Inflammatory macrophage (primary cell): ENCODE results near the gene RAPGEF4.

Experiments
- DNase-seq, 2 donors: peaks; one replicate each; pipeline ENCODE4 v3.0.0-alpha.2; 2020 to 2022

RAPGEF4 gene

GRCh38 chr2:172944022-172944793 is 208.6 kb downstream of the RAPGEF4 start:
- no peak for DNase-seq

- DNase-seq: no peak
Measured at GRCh38 chr2:172944794-172945509, 209.3 kb downstream of the RAPGEF4 start.

- no peak for DNase-seq
Measured at GRCh38 chr2:172945510-172945850, 209.8 kb downstream of the RAPGEF4 start.

DNA sequence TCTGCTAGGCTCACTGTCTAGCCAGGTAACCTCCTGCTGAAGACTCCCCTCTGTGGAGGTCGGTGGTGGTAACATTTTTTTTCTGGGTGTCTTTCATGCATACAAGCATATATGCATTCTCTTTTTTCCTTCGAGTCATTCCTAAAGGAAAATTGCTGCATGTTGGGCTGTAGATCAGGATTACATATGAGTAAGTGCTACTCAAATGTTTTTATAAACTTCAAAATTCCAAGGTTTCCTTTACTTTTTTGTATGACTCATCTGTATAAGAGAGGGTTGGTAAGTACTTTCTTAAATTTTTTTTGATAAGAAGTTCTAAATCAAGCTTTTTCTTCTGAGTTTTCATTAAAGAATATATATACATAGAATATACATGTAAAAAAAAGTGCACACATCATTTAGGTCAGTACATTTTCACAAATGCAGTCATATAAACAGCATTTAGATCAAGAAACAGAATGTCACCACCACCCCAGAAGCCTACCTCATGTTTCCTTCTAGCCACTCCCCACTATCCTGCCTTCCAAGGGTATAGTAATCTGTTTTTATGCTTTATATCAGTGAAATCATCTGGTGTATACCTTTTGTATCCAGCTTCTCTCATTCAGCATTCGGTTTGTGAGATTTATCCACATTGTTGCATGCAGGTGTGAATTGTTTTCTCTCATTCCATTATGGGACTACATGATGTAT is 212.0 kb downstream of the RAPGEF4 start:
- DNase-seq: no peak

- DNase-seq: no peak
Measured at GRCh38 chr2:172949522-172949921, 213.9 kb downstream of the RAPGEF4 start.

DNA sequence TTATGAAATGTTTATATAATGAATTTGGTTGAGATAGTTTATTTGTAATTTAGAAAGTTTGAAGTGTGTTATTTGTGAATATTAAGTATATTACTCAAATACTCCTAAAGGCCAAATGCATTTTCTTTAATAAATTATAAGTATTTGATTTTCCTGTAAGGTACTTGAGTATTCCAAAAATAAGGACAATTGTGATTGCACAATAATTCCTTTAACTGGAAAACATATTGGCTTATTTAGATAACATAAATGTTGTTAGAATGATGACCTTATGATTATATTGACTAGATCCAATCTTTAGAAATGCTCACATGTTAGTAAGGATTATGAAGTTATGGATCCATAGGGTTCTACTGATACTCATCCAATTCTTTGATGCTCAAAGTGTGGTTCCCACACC is 214.9 kb downstream of the RAPGEF4 start:
- no peak for DNase-seq

DNA sequence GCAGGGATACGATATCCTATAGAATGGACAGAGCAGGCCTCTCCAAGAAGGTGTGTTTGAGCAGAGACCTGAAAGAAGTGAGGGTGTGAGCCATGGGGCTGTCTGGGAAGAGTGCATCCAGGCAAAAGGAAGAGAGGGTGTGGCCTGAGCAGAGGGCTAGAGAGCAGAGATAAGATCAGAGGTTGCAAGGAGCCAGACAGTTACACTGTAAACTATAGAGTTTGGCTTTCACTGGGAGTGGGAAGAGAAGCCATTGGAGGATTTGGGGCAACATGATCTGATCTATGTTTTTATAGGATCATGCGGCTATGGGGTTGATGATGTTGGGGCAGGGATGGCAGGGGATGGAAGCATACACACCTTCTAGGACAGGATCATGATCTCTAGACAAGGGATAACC is 215.9 kb downstream of the RAPGEF4 start:
- DNase-seq: no peak

DNA sequence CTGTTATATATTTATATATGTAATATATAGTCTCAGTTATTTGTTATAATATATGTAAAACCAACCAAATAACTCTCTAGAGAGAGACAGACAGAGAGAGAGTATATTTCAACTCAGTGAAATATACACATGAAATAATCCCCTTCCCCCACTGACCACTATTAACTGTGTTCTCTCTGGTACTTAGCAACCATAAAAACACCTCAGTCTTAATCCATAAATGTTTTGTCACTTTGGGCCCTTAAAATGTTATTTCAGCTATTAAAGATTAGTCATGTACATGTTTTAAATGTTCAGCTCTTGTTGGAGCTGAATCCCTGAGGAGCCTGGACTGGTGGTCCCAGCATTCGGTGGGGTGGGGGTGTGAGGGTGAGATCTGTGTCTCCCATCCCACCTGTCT is 217.8 kb downstream of the RAPGEF4 start:
- no peak for DNase-seq

DNA sequence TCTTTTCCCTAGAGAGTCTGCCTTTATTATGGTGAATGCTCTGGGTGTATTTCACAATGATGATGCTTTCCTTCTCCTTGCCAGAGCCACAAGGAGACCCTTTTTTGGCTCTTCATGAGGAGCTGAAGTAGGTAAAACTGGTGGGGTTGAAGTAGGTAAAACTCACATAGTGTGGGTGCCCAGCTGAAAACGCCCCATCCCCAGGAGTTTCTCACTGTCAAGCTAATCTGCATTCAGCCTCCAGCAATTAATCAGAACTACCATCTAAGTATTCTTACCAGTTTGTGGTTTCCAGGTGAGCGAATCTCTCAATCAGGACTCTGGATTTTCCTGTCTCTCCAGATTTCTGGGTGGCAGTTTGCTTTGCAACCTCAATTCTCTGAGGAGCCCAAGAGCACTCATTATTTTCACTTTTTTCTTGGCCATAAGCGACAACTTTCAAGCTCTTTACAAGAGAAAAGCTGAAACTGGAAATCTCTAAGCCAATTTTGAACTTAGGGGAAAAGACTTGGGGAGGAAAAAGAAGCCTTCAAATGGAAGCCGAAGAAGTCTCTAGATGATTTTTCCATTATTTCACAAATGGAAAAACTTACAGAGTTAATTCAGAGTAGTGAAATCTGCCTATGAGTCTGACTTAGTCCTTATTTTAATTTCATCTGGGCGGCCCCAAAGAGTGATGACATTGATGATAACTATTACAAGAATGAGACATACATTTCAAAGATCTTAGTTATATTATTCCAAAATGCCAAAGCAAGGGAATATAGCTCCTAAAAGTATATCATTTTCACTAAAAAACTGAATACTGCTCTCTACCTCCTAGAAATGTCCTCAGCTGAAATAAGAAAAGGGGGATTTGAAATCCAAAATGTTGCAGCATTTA is 218.6 kb downstream of the RAPGEF4 start:
- DNase-seq: no peak

DNA sequence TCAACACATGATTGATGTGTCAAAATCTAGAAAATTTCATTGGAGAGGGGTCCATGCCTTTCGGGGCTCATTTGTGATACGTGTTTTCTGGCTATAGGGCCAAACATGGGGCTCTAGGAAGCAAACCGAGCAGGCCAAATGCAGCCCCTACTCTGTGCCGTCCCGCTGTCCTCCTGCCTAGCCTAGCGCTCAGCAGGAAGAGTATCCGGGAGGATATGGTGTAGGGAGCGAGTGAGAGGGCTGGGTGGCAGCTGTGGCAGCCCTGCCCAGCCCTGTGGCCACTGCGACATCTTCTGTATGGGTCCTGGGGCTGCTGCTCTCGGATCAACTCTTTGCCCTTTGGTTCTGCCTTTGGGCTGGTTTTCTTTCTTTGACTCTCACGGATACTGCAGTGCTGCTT is 219.9 kb downstream of the RAPGEF4 start:
- no peak for DNase-seq

DNA sequence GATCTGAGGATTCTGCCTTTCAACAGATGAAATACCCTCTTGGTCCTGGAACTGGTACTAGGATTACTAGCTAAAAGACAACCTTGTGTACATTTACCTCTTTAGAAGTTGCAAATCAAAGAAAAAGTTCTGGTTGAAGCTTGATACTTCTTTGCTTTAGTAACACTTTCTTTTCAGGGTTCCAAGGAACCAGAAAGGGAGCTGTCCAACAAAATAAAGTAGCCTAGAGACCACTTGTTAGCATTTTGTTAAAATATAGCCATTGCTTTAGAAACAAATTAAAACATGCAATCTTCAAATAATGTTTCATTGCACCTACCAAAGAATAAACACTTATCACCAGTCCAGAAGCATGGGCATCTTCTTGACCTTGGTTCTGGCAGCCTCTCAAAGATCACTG is 222.1 kb downstream of the RAPGEF4 start:
- DNase-seq: no peak

DNA sequence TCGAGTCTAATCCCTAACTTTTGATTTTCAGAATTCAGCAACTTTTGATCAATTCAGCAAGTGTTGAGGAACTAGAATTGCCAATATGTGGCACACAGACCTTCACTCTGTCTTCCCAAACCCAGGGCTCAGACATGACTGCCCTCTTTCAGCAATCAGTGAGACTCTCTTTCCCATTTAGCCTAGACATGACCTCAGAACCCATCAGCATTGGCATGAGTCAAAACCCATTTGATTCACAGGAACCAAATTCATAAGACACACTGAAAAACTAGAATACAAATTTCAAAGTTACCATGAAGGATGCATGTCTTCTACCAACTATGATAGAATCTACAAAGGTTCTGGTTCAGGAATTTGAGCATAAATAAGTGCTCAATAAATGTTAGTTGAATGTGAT is 226.4 kb downstream of the RAPGEF4 start:
- DNase-seq: peak; percentile 16 to 27

- peak; percentile 78 to 82 for DNase-seq
Measured at GRCh38 chr2:172962824-172963223, 227.2 kb downstream of the RAPGEF4 start.

DNA sequence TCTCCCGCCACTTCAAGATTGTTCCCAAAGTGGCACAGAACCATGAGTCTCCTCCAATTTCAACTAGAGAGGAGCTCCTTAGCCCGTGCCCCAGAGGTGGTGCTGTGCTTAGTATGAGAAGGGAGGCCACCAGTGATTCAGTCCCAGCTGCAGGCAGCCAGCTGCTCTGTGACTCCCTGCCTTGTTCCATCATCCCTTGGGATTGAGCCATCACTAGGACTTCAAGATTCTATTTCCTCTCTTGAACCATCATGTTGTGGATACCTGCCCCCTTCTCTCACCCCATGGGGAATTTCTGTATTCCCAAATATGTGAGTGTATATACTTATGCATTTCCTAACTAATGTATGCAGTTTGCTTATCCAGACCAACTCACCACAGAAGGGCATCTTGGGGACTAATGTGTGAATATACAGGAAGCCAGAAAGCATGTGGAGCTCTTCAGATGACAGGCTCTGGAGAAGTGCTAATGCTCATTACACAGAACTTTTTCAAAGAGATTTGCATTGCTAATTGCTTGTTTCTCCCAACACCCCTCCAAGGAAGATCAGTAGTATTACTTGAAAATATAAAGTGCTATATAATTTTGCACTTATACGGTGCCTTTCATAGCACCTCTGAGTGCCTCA is 229.0 kb downstream of the RAPGEF4 start:
- no peak for DNase-seq

- no peak for DNase-seq
Measured at GRCh38 chr2:172965433-172966212, 230.0 kb downstream of the RAPGEF4 start.

- no peak for DNase-seq
Measured at GRCh38 chr2:172967036-172967982, 231.7 kb downstream of the RAPGEF4 start.

GRCh38 chr2:172968061-172968469 is 232.4 kb downstream of the RAPGEF4 start:
- no peak for DNase-seq

GRCh38 chr2:172969166-172969565 is 233.5 kb downstream of the RAPGEF4 start:
- DNase-seq: peak; percentile 62 to 64

GRCh38 chr2:172969609-172970008 is 234.0 kb downstream of the RAPGEF4 start:
- DNase-seq: no peak

DNA sequence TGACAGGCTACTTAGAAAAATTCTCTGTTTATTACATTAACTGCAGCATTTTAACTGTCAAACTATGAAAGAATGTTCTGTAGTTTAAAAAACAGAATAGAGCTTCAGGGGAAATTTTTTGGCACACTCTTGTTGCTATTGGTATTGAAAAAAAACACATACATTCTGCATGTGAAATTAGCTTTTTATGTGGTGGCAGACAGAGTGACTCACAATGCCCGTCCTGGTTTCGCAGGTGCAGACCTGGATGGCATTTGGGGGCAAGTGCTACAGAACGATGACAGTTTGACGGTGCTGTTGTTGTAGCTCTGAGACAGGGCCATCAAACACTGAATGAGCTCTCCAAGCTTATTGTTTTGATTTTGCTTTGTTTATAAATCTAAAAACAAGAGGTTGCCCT is 235.0 kb downstream of the RAPGEF4 start:
- no peak for DNase-seq
